GM19238 (cell line): ENCODE measurements around the gene GIT2.
"Not testable (repeated sequence)": the region's sequence is repeated elsewhere in the genome, so short reads cannot be mapped to it uniquely, and the experiment has no call there.

ENCODE experiments used
- DNase-seq: peaks from one replicate; pipeline ENCODE4 v3.0.0; 2011; ENCODE audit warnings: low spot score; ENCODE audit not compliant: insufficient read length

GIT2 gene

DNA sequence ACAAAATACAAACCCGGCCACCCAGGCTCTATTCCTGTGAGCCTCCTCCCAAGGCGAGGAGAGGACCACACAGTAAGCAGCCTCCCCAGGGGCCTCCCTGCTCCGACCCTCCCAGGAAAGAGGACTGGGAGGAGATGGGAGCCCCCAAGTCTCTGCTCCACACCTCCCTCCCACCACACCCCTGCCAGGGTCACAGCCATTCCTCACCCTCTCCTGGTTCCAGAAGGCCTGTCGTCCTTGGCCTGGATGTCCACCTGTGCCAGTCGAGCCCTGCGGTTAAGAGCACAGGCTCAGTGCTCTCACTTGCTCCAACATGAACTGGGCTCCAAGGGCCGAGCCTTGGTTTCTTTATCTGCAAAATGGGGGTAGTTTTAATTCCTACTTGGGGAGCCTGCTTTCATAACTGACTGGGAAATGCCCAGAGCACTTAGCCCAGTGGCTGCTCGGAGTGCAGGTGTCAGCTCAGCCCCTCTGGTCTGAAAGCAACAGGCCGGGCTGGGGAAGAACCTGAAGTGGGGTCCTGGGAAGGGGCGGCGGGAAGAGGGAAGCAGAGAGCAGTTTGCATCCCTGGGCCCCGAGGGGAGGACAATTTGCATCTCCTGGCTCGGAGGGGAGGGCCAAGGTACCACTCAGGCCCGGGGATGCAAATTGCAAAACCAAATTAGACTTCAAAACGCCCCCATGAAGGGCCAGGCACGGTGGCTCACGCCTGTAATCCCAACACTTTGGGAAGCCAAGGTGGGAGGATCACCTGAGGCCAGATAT is 72.5 kb downstream of the GIT2 start:
- no peak for DNase-seq

DNA sequence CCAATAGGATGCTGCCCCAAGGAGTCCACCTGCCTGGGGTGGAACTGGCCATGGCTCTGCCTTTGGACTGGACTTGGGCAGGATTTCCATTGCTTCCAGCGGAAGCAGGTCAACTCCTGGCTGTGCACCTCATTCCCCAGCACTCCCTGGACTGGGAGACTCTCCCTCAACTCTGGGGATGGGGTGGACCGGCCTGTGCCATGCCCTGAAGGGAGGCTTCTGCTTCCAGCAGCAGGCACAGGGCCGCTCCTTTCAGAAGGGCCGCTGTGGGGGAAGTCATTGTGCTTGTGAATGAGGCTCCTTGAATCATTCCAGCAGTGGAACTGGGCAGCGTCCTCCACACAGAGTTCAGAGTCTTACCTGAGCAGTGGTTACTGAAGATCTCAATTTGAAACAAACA is 73.1 kb downstream of the GIT2 start:
- no peak for DNase-seq

DNA sequence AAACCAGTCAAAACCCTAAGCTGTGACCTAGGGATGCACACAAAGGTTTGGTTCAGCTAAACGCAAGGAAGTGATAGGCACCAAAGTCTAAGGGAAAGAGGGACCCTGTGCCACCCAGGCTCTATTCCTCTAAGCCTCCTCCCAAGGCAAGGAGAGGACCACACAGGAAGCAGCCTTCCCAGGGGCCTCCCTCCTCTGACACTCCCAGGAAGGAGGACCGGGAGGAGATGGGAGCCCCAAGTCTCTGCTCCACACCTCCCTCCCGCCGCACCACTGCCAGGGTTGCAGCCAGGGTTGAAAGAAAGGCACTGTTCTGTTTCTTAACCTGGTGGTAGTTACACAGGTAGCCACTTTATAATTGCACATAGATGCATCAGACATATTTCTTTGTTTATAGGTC is 74.2 kb downstream of the GIT2 start:
- no peak for DNase-seq

DNA sequence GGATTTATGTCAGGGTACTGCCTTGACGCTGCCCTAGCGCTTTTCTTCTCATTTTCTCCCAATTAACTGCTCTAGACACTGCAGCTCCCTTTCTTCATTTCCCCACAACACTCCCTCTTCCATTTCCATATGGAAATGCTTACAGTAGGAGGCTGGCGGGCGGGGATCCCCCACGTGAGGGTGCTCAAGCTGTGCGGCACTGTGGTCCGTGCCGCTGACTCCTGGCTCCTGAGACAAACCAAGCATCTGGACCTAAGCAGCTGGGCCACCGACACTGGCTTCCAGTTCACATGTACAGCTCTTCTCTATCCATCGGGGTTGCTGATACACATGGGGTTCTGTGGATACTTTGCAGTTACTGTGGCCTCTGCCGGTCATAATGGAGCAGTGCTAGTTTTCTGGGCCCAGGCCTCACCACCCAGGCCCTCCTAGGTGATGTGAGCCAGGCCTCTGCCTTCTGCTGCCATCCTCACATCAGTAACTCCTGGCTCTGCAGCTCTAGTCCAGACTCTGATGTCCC is 75.8 kb downstream of the GIT2 start:
- no peak for DNase-seq

DNA sequence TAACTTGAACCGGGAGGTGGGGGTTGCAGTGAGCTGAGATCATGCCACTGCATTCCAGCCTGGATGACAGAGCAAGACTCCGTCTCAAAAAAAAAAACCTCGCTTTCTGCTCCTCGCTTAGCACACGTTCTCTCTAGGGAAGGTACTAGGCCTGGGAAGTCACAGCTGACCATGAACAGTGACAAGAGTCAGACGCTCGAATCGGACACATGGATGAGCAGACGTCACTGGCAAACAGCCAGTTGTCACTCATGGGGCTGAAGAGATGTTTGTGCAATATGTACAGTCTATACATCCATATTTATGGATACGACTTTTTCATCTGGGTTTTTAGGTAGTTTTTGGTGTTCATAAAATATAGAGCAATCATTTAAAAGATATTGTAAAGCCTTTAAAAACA is 76.7 kb downstream of the GIT2 start:
- DNase-seq = no peak

DNA sequence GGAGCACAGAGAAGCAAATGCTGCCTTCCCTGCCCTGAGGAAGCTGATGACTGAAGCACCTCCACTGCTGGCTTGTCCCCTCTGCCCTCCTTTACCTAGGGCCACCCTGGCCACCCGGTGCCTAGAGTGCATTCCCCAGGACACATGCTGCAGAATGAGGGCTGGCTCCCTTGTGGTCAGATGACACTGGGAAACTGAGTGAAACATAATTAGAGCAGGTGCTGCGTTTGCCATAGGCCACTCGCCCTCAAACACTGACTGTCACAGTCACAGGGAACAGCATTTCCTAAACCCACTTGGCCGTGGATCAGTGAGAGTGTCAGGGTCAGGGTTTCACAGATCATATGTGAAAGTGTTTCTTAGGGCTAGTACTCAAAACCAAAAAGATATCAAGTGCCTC is 80.1 kb downstream of the GIT2 start:
- no peak for DNase-seq

DNA sequence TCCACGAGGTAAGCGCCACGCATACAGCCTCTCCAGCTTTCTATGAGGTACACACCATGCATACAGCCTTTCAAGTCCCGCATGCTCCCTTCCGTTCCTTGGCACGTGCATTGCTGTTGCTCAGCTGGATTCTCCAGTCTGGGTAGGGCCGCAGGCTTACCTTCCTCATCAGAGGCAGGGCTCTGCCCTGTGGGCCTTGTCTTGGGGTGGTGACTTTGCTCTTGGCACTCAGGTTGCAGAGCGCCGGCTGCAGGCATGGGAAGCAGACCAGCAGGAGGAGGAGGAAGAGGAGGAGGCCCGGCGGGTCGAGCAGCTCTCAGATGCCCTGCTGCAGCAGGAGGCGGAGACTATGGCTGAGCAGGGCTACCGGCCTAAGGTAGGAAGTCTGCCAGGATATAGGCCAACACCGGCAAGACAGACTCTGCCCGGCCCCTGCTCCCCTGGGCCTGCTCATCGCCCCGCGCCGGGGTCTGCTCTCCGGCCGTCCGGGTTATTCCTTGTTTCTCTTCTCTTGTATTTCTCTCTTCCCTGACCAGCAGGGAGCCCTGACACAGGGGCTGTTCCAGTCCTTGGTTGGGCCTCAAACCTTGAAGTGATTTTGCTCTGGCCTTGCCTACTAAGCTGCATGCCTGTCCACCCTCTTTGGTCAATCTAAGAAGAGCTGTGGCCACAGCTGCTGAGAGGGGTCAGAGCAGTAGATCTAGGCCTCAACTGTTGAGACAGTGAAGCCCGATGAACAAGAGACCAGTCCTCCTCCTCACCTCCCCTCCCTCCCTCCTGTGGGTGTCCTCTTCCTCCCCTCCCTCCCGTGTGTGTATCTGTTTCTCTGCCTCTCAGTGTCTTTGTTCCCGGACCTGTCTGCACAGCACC is 80.8 kb downstream of the GIT2 start:
- no peak for DNase-seq

DNA sequence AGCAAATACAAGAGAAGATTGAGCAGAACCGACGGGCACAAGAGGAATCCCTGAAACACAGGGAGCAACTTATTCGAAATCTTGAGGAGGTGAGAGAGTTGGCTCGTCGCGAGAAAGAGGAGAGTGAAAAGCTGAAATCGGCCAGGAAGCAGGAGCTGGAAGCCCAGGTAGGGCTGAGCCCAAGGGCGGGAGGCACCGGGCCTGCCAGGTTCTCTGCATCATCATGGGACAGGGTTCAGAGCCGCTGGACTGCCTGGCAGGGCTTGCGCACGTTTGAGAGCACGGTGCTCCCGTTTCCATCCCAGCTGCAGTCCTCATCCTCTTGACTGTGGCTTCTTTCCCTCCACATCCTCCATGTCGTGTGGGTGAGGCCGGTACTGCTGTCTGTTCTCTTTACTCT is 81.7 kb downstream of the GIT2 start:
- DNase-seq = no peak

DNA sequence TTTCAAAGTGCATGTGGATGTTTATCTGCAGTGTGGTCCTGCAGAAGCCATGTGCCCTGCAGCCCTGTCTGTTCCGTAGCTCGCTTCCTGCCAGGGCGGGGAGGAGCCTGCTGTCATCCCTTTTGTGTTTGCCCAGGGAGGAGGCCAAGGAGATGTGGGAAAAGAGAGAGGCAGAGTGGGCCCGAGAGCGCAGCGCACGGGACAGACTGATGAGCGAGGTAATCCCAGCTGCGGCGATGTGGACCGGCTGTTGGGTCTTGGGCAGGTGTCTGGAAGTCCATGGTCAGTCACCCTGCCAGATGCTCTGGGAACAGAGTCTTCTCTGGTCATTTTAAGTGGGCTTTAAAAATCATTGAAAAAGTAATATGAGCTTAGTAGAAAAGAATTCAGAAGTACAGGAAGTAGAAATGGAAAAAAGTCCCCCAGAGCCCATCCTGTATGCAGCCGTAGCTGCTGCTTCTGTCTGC is 83.3 kb downstream of the GIT2 start:
- DNase-seq = no peak

DNA sequence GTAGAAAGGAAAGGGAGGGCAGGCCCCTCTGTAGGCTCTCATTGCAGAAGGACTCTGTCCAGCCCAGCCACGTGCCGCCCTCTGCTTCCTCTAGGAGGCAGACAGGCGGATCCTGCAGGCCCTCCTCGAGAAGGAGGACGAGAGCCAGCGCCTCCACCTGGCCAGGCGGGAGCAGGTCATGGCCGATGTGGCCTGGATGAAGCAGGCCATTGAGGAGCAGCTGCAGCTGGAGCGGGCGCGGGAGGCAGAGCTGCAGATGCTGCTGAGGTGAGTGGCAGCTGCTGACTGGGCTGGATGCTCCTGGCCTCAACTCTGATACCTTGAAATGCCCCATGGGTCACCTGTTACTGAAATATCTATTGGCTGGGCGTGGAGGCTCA is 85.2 kb downstream of the GIT2 start:
- peak; percentile 44 for DNase-seq

DNA sequence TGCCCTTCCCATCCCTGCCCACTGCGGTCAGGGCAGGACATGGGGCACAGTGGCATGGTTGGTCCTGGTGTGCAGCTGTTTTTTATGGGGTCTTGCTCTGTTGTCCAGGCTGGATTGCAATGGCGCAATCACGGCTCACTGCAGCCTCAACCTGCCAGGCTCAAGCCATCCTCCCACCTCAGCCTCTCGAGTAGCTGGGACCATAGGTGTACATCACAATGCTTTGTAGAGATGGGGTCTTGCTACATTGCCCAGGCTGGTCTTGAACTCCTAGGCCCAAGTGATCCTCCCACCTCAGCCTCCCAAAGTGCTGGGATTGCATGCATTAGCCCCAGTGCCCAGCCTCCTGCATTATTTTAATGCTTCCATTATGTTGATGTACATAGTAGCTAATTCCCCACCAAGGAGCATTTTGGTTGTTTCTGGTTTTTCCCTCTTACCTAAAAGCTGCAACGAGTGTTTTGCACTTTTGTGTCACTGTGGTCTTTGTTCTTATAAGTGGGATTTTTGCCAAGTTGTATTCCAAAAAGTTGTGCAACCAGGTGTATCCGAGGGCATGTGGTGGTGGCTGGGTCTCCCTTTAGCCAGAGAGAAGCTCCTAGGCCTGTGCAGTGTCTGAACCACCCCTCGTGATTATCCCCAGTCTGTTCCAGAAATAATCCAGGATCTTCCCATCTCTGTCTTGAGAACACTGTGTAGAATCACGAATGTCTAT is 85.8 kb downstream of the GIT2 start:
- DNase-seq = no peak

DNA sequence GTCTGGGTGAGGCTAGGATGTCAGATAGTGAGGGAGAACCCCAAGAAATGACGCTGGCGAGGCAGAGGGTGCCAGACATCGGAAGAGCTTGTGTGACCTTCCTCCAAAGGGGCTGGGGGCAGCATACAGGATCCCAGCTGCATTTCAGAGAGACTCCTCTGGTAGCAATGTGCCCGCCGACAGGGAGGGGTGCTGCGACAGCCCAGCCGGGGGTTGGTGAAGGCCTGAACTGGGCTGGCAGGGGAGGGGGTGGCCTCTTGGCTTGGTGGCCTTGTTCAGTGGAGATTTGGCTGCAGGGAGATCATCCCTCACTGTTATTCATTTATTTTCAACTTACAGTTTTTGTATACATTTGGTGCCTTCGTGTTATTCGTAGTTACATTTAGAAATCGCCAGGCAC is 90.9 kb downstream of the GIT2 start:
- no peak for DNase-seq

DNA sequence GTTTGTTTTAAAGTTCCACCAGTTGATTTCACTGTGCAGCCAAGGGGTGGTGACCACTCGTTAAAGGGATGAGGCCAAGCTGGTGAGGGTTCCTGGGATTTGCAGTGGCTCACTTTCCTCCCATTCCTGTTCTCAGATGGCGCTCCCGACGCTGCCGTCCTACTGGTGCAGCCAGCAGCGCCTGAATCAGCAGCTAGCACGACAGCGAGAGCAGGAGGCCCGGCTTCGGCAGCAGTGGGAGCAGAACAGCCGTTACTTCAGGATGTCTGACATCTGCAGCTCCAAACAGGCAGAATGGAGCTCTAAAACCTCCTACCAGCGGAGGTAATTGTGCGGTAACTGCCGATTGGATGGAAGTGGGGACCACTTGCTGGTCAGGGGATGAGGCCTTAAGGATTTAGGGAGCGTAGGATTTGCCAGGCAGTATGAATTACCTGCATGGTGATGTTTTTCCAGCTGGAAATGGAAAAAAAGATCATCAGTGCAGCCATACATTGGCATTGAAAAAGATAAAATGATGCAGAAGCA is 93.2 kb downstream of the GIT2 start:
- no peak for DNase-seq

DNA sequence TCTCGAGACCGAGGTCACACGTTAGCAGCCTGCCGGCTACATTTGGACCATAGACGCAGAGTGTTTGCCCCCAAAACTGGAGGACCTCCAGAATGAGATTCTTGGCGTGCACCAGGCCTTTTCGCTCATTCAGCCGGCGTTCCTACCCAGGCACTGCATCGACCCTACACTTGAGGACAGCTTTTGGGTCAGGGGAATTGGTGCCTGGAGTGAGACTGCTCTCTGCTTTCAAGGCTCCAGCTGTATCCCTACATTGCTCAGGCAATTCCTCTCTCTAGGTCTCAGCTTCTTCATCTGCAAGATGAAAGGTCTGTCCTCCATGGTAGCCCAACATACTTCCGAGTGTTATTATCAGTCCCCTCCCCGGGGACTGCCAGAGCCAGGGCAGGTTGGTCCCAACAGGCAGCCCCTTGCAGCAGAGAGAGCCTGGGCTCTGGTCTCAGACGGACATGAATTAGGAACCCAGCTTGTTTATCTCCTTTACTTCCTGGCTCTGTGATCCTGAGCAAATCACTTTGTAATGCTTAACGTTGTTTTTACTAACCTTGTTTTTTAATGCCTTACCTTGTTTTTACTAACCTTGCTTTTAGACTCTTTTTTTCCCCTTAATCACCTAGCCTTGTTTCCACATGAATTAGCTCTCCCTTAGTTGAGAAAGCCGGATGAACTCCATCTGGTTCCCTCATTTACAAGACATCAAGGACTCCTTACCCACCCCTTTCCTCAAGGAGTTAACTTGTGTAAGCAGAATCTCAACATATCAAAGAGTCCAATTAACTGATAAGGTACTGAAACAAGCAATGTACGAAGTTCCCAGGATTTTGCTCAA is 95.2 kb downstream of the GIT2 start:
- DNase-seq = peak; percentile 54

DNA sequence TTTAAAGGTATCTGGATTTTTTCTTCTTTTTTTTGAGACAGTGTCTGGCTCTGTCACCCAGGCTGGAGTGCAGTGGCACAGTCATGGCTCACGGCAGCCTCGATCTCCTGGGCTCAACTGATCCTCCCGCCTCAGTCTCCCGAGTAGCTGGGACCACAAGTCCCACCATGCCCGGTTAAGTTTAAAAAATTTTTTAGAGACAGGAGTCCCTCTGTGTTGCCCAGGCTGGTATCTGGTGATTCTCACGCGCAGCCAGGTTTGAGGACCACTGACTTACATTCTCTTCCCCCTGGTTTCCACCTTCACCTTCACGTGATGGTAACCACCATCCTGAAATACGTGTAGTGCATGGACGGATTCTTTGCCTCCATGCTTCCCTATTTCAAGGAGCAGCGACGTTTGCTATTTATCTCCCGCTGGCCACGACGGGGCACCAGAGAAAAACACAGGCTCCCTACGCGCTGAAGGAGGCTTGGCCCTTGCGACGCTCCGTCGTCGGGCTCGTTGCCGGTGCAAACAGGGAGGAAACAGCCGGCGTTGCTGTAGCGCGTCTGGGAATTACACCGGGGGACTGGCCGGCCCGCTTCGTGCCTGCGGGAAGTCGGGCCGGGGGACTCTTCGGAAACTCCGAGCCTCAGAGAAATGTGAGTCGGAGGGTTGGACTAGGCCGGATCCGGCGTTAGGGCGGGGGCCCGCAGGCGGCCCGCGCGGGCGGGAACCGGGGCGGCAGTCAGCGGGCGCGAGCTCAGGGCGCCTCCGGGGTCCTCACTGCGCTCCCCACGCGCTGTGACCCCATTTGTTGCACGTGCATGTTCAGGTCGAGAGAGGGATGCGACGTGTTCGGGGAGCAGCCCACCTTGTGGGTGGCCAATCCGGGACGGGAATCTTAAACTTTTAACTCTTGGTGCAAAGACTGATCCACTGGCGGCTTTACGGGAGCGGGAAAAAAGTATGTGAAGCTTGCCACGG is 96.1 kb downstream of the GIT2 start, which contains the start of gene TCHP:
Gene TCHP (plus strand): TSS at position 492 of the 969 bp plus-strand sequence. CDS start 2,753 bp downstream, outside the sequence.
- DNase-seq = peak; percentile 88

DNA sequence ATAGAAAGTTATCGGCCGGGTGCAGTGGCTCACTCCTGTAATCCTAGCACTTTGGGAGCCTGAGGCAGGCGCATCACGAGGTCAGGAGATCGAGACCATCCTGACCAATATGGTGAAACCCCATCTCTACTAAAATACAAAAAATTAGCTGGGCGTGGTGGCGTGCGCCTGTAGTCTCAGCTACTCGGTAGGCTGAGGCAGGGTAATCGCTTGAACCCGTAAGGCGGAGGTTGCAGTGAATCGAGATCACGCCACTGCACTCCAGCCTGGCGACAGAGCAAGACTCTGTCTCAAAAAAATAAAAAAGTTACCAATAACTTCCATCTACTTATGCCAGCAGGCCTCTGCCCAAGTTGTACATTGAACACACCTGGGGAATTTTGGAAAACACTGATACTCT is 96.8 kb downstream of the GIT2 start:
- DNase-seq = not testable (repeated sequence)

DNA sequence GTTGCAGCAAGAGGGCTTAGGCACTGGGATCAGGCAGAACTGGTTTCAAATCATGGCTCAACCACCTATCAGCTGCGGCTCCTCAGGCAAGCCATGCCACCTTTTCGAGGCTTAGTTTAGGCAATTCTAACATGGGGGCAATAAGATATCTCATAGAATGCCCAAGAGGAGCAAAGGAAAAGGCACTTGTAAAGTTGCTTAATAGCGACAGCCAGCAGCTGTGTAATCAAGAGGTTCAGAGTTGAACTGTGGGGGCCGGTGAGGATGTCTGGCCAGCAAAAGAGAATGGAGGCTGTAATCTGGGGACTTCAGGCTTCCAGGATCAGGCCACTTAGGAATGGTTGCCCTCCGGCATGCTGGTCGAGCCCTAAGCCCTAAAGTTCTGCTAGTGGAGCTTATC is 99.1 kb downstream of the GIT2 start:
- no peak for DNase-seq

DNA sequence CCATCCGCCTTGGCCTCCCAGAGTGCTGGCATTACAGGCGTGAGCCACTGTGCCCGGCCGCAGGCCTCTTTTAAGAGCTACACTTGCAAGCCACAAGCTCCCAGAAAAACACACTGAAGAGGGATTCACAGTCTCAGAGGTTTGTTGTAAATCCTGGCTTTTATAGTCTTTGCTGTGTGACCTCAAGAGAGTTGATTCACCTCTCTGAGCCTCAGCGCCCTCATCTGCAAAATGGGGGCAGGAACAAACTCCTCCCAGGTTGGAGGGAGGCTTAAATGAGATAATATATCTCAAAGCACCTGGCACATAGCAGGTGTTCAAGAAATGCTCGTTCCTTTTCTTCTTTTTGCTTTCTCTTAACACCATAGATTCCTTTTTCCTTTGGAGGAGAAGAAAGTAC is 100.0 kb downstream of the GIT2 start:
- no peak for DNase-seq

DNA sequence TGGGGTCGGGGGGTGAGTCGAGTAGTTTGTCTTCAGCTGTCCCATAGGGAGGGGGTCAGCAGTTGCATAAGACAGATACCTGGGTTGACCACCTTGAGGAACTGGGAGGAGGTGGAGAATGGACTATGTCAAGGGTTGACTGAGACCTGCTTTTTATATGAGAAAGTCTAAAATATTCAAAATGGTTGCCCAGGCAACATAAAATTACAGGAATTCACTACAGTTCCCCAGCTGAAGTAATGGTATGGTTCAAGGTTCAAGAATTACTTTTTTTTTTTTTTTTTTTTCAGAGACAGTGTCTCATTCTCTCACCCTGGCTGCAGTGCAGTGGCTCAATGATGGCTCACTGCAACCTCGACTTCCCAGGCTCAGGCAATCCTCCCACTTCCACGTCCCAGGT is 101.2 kb downstream of the GIT2 start:
- no peak for DNase-seq
